Measurements from ENCODE around the gene MRPL52.
A peak's percentile ranks its signal among the peaks of the same experiment; 100 is the strongest.
"Not testable (repeated sequence)": the region's sequence is repeated elsewhere in the genome, so short reads cannot be mapped to it uniquely, and the experiment has no call there.

Gene MRPL52

DNA sequence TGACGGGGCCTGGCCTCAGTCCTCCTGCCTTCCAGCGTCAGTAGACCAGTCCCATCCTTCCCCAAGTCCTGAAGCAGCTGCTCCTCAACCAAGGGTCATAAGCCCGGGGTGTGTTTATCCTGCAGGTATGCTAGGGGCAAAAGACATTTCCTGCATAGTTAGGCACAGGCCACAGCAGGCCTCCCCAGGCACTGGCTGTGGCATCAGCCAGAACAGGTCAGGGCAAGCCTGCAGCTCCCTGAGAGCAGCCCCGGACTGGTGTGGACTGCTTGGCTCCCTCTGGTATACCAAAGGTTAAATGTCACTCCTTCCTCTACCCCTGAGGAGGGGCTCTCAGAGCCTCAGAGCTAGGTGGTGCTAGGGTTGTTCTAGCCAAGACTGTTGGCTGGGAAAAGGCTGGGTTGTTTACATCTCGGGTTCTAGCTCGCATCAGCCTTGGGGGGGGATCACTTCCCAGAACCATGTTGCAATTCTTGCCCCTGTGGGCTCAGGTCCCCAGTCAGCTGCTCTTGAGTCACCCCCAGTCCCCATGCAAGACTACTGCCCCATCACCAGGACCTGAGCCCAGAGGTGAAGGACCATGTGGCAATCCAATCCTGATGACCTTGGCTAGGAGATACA is 9.6 kb downstream of the MRPL52 start:
- DNase-seq: peak; percentile 43

DNA sequence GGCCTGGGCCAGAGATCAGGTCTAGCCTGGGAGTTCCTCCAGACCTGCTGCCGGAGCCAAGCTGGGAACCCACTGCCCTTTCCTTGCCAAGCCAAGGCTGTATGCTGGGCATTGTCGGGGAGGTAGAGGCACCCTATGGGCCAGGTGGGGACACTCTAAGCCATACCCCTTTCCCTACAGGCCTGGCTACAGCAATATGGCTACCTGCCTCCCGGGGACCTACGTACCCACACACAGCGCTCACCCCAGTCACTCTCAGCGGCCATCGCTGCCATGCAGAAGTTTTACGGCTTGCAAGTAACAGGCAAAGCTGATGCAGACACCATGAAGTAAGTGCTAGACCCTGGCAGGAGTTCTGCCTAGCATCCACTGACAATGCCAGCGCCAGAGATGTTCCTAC is 11.6 kb downstream of the MRPL52 start:
- no peak for DNase-seq

GRCh38 chr14:22841769-22842168 is 12.1 kb downstream of the MRPL52 start:
- DNase-seq: no peak

DNA sequence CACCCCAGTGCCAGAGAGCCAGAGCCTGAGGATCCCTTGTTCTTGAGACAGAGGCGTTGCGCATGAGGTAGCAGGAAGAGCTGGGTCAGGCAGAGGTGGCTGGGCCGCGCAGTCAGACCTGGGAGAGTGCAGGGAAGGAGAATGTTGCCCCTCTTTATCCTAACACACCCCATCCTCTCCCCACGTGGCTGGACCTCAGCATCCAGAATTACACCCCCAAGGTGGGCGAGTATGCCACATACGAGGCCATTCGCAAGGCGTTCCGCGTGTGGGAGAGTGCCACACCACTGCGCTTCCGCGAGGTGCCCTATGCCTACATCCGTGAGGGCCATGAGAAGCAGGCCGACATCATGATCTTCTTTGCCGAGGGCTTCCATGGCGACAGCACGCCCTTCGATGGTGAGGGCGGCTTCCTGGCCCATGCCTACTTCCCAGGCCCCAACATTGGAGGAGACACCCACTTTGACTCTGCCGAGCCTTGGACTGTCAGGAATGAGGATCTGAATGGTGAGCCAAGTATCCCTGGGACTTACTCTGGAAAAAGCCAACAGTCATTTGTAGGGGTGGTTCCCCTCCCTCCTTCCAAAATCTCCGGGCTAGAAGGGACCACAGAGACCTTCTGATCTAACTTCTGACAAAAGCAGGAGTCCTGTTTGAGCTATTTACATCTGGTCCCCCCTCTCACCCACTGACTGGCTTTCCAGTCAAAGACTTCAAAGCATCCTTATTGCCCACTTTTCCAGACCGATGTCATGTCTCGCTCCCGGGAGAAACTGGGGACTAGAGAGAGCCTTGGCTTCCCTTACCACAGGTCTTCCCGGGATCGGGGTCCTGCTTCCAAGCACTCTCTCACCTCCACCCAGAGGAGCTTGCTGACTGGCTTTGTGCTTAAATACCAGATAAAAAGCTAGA is 12.8 kb downstream of the MRPL52 start:
- no peak for DNase-seq

- no peak for DNase-seq
These were observed 13.6 kb downstream of the MRPL52 start for GRCh38 chr14:22843123-22843925.

DNA sequence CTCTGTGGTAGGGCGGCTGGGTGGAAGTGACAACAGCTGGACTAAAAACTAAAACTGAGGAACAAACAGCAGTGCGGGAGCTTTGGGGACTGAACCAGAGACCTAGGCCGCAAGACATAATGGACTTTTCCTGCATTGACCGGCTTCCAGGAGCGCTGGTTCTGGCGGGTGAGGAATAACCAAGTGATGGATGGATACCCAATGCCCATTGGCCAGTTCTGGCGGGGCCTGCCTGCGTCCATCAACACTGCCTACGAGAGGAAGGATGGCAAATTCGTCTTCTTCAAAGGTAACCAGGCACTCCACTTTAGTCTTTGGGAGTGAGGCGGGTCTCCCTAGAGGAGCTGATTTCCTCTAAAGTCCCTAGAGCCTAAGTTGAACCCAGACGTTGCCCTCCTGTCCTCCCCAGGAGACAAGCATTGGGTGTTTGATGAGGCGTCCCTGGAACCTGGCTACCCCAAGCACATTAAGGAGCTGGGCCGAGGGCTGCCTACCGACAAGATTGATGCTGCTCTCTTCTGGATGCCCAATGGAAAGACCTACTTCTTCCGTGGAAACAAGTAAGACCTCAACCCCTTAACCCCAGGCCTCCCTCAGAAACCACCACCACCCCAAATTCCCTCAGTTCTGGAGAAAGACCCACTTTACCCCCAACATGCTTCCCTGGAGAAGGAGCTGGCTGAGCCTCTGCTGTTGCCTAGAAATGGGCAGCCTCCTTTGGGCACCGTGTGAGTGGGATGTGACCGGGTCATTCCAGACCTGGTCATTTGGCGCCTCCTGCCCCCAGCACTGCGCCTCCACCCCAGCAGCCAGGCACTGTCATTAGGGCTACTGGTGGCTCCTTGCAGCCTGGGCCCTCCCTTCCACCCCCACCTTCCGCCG is 14.8 kb downstream of the MRPL52 start:
- DNase-seq: no peak

DNA sequence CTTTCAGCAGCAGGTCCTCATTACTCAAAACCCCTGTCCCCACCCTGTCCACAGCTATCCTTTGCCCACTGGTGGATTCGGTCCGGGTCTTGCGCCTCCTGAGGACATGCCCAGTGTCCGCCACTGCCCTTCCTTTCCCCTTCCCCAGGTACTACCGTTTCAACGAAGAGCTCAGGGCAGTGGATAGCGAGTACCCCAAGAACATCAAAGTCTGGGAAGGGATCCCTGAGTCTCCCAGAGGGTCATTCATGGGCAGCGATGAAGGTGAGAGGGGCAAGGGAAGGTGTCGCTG is 15.4 kb downstream of the MRPL52 start:
- no peak for DNase-seq

GRCh38 chr14:22845821-22846625 is 16.3 kb downstream of the MRPL52 start:
- no peak for DNase-seq

DNA sequence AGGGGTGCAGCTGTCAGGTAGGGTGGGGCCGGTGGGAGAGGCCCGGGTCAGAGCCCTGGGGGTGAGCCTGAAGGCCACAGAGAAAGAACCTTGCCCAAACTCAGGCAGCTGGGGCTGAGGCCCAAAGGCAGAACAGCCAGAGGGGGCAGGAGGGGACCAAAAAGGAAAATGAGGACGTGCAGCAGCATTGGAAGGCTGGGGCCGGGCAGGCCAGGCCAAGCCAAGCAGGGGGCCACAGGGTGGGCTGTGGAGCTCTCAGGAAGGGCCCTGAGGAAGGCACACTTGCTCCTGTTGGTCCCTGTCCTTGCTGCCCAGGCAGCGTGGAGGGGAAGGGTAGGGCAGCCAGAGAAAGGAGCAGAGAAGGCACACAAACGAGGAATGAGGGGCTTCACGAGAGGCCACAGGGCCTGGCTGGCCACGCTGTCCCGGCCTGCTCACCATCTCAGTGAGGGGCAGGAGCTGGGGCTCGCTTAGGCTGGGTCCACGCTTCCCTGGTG is 17.2 kb downstream of the MRPL52 start:
- DNase-seq: no peak

GRCh38 chr14:22847661-22848341 is 18.1 kb downstream of the MRPL52 start:
- peak; percentile 97 for DNase-seq

DNA sequence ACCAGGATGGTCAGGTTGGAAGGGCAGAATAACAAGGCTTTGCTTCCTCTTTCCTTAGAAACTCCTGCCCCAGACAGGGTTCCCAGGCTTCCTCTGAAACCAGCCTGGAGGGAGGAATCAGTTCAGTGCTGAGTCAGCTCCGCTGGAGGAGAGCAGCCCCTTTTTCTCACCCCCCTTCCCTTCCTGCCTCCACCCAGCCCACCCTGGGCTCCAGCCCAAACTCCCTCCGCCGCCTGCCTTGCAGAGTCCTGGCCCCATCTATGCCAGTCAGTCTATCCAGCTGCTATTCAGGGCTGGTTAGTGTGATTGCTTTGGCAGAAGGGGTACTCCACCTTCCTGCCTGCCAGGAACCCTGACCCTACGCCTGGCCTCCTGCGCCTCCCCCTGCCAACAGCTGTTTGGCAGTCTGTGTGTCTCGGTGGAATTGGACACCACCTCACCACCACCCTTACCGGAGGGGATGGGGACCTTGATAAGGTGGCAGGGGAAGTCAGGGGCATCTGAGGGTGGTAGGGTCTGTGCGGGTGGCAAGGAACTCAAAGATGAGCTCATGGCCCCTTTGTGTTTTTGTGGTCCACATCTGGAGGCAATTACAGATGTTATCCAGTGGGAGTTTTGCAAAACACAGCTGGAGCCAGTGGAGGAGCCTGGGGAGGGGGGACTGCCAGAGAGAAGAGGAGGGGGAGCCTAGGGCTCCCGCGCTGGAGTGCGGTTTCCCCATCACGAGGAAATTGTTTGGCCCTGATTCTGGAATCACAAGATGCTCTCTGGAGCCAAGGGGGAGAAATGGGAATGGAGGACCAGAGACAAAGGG is 18.9 kb downstream of the MRPL52 start:
- peak; percentile 85 for DNase-seq

- DNase-seq: no peak
These were observed 19.6 kb downstream of the MRPL52 start for GRCh38 chr14:22849212-22849819.

DNA sequence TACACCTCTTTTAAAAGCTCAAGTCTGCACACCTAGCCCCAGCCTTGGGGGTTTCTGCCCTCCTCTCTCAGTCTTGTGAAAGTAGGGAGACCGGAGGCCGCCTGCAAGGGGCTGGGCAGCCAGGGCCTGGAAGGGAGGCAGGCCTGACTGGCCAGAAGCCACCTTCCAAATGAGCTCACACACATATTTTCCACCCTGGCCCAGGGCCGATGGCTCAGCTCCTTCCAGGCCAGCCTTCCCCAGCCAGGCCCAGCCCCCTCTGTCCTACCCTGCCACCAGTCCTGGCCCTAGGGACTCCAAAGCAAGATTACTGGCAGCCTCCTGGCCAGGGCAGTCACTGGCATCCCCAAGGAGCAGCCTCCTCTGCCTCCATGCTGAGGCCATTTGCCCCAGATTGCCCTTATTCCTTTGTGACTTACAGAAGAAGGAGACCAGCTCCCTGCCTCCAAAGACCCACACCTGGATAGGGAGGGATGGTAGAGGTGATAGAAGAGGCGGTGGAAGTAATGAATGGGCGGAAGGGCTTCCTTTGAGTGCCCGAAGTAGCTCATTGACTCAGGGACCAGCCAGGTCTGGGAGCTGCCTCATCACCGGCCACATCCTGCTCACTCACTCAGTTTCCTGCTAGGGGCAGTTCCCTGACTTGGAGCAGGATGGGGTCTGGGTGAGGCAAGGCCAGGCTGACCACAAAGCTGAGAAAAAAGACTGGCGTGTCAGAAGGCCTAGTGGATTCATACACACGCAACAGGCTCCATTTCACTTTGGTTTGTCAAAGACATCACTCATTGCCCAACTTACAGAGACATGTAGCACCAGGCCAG is 21.5 kb downstream of the MRPL52 start:
- DNase-seq: peak; percentile 96

DNA sequence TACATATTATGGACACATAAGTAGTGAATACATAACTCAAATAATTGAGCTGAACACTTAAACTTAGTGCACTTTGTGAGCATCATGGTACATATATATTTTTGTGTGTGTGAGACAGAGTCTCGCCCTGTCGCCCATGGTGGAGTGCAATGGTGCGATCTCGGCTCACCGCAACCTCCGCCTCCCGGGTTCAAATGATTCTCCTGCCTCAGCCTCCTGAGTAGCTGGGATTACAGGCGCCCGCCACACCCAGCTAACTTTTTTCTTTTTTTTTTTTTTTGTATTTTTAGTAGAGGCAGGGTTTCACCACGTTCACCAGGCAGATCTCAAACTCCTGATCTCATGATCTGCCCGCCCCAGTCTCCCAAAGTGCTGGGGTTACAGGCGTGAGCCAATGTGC is 22.5 kb downstream of the MRPL52 start:
- not testable (repeated sequence) for DNase-seq

DNA sequence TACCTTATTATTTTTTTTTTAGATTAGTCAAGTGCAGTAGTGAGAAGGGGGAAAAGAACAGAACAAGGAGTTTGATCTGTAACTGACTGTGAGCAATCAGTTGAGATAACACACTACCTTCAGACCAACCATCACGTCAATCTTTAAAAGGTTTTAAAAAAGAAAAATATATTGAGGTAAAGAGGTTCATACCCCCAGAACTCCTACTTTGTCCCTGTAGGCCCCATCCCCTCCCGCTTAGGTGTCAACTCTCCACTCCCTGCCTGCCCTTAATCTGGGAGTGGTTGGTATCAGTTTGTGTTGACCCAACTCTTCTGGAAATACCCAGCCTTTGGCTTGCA is 22.9 kb downstream of the MRPL52 start:
- DNase-seq: no peak

- peak; percentile 85 for DNase-seq
These were observed 23.5 kb downstream of the MRPL52 start for GRCh38 chr14:22852940-22853767.

DNA sequence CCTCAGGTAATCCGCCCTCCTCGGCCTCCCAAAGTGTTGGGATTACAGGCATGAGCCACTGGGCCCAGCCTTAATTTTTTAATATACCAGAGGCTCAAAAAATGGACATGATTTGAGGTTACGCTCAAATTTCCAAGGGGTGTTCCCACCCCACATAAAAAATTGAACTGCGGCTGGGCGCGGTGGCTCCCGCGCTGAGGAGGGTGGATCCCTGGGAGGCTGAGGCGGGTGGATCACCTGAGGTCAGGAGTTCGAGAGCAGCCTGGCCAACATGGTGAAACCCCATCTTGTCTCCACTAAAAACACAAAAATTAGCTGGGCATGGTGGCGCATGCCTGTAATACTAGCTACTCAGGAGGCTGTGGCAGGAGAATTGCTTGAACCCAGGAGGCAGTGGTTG is 24.6 kb downstream of the MRPL52 start:
- DNase-seq: not testable (repeated sequence)
